Measurements from ENCODE around the gene MGAT1.
"Not testable (repeated sequence)": the region's sequence is repeated elsewhere in the genome, so short reads cannot be mapped to it uniquely, and the experiment has no call there.

MGAT1 gene

DNA sequence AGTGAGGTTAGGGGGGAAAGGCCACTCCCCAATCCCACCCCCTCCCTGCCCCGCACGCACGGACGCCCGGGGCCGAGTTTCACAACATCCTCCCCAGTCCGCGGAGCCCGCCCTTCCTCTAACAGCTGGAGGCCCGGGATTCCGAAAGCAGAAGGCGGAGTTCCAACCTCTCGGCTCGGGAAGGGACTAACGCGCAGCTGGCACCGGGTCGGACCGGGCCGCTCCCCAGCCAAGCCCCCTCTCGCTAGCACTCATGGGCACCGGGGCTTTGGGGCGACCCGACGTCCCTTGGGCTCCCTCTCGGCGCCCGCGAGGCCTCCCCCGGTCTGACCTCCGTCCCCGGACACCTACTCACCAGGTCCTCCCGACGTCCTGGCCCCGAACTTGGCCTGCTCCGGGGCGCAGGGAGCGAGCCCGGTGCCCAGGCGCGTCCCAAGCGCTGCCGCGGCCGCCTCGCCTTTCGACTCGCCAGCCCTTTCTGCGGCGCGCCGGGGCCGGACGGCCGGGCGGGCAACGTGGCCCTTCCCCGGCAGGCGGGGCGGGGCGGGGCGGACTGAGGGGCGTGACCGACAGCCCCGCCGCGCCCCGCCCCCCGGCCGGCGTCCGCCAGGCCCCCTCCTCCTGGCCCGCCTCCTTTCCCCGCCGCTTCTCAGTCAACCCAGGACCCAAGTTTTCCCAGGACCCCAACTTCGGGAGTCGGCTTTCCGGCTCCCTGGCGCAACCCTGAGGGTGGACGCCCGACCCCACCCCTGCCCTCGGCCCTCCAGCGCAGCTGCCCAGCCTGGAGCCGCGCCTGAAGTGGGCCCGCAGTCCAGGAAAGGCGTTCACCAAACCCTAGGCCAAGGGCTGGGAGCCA is at the start of gene MGAT1:
Gene MGAT1 (minus strand): TSS at position 482 of the 856 bp plus-strand sequence. CDS start 9,835 bp downstream, outside the sequence.
- DNase-seq (ENCODE audit: low spot score) = peak; percentile 87

GRCh38 chr5:180850434-180851078 is 48.0 kb upstream of the MGAT1 start:
- DNase-seq (ENCODE audit: low spot score) = no peak

DNA sequence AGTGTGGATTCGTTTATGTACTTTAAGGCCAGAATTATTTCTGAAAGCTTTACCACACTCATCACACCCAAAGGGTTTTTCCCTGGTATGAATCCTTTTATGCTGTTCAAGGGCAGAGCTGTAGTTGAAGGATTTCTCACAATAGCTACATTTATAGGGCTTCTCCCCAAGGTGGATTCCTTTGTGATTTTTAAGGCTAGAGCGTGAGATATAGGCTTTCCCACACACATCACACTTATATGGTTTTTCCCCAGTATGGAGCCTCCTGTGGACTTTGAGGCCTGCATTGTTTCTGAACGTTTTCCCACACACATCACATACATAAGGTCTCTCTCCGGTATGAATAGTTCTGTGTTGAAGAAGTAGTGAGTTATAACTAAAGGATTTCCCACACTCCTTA is 47.2 kb upstream of the MGAT1 start:
- DNase-seq (ENCODE audit: low spot score) = no peak

GRCh38 chr5:180848878-180849277 is 46.3 kb upstream of the MGAT1 start:
- DNase-seq (ENCODE audit: low spot score) = no peak

DNA sequence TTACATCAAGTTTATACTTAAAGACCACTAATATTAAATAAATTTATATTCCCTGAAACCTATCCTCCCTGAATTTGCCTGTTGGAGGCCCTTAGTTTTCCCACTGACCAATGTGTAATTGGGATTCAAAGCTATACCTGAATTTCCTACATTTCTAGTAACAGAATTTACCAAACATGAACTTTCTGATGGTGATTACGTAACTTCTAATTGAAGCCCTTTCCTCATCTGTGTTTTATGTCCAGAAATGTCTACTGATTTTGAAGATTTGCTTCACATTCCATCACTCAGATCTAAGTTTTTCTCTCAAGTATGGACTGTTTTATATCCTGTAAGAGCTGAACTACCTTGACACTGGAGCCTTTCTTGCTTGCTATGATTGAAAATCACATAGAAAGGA is 45.7 kb upstream of the MGAT1 start:
- DNase-seq (ENCODE audit: low spot score) = no peak

DNA sequence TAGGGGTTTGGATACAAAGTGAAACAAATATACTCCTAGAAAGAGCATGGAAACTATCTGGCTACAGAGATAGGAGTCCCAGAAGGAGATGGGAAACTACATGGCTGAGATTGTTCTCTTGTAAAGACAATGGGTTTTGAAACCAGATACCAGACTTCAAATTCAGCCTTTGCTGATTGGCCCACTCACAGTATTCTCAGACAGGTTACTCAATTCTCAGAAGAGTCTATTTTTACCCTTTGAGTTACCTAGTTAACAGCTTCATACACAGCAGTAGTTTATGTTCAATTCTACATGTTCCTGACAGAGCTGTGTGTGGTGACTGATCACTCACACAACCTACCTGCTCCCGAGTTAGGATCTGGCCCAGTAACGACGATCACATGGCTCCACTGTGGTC is 44.4 kb upstream of the MGAT1 start:
- no peak for DNase-seq (ENCODE audit: low spot score)

DNA sequence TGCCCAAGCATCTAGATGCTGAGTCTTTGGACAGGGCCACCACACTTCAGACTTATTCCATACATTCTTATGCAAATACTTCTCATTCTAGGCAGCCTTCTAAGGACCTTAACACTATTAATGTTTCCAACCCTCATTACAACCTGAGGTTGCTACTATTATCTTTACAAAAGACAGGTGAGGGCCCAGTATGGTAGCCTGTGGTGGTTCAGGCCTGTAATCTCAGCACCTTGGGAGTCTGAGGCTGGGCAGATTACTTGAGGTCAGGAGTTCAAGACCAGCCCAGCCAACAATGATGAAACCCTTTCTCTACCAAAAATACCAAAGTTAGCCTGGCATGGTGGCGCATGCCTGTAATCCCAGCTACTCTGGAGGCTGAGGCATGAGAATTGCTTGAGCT is 42.3 kb upstream of the MGAT1 start:
- no peak for DNase-seq (ENCODE audit: low spot score)

GRCh38 chr5:180844432-180844831 is 41.8 kb upstream of the MGAT1 start:
- no peak for DNase-seq (ENCODE audit: low spot score)

DNA sequence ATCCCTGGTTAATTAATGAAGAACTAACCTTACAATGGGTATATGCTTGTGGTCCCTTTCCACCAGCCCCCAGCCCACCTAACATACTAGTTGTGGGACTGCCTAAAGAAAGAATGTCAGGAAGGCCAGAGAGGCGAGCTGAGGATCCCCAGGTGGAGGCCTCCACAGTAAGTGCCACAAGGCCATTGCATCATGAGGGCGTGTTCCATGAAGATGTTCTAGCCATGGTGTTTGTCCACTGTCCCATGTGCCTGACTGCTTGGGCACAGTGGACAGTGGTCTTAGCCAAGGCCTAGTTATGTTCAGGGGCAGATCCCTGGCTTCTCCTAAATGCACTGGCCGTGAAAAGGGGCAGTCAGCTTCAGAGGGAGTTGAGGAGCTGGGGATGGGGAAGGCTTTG is 37.3 kb upstream of the MGAT1 start:
- DNase-seq (ENCODE audit: low spot score) = no peak

DNA sequence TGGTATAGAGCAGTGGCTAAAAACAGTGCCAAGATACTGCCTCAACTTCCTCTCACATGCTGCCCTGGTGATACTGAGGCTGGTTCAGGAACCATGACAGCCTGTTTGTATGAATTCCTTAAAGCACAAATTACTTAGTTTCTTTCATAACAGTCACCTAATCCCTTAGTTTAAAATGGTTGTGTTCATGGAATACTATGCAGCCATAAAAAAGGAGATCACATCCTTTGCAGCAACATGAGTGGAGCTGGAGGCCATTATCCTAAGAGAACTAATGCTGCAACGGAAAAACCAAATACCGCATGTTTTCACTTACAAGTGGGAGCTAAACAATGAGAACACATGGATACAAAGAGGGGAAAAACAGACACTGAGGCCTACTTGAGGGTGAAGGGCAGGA is 36.6 kb upstream of the MGAT1 start:
- no peak for DNase-seq (ENCODE audit: low spot score)

DNA sequence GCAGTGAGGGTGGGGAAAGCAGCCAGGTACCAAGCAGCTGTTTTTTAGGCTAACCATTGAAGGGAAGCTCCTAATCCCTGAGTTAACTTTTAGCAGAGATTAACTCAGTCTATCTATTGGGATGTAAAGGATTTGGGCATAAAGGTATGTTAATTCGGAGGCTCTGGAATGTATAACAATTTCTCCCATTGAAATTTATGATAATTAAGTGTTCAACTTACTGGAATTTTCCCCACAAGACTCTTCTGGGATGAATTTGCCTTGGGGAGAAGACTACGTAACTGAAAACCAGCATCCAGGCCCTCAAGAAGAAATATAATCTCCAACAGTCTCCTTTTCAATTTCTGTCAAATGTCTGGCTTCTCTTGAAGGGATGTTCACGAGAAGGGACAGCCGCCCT is 34.9 kb upstream of the MGAT1 start:
- no peak for DNase-seq (ENCODE audit: low spot score)

- DNase-seq (ENCODE audit: low spot score) = no peak
Measured at GRCh38 chr5:180832638-180833068, 30.0 kb upstream of the MGAT1 start.

GRCh38 chr5:180831139-180832093 is 28.8 kb upstream of the MGAT1 start:
- DNase-seq (ENCODE audit: low spot score) = peak; percentile 84

- DNase-seq (ENCODE audit: low spot score) = peak; percentile 41
Measured at GRCh38 chr5:180830253-180831138, 27.9 kb upstream of the MGAT1 start.

- no peak for DNase-seq (ENCODE audit: low spot score)
Measured at GRCh38 chr5:180829726-180830125, 27.1 kb upstream of the MGAT1 start.

GRCh38 chr5:180828756-180829531 is 26.3 kb upstream of the MGAT1 start:
- DNase-seq (ENCODE audit: low spot score) = not testable (repeated sequence)

DNA sequence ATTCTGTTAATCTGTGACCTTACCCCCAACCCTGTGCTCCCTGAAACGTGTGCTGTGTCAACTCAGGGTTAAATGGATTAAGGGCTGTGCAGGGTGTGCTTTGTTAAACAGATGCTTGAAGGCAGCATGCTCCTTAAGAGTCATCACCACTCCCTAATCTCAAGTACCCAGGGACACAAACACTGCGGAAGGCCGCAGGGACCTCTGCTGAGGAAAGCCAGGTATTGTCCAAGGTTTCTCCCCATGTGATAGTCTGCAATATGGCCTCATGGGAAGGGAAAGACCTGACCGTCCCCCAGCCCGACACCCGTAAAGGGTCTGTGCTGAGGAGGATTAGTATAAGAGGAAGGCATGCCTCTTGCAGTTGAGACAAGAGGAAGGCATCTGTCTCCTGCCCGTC is 24.8 kb upstream of the MGAT1 start:
- not testable (repeated sequence) for DNase-seq (ENCODE audit: low spot score)

DNA sequence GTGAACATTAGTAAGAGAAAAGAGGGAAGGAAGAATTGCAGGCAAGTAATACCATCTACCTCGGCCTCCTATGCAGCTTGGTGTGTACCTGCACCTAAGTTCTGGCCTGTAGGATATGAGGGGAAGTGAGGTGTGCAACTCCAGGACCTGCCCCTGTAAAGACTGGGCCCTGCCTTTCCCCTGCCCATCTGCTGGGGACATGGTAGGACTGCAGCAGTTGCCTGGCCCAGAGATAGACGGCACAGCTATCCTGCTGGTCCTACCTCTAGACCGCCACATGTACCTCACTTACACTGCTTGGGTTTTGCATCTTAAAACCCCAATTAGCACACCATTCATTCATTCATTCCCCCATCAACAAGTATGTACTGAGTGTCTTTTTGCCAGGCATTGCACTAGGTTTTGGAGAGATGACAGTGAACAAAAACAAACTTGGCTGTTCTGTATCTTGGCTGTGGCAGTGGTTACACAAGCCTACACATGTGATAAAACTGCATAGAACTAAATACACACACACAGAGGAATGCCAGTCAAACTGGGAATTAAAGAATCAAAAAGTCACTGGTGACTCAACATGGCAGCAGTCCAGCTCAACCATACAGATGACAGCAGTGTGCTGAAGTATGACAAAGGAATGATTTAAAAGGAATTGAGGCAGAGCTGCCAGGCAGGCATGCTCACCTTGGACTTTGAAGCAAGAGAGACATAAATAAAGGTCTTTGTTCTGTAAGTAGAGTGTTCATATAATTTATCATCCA is 23.3 kb upstream of the MGAT1 start:
- DNase-seq (ENCODE audit: low spot score) = peak; percentile 73

DNA sequence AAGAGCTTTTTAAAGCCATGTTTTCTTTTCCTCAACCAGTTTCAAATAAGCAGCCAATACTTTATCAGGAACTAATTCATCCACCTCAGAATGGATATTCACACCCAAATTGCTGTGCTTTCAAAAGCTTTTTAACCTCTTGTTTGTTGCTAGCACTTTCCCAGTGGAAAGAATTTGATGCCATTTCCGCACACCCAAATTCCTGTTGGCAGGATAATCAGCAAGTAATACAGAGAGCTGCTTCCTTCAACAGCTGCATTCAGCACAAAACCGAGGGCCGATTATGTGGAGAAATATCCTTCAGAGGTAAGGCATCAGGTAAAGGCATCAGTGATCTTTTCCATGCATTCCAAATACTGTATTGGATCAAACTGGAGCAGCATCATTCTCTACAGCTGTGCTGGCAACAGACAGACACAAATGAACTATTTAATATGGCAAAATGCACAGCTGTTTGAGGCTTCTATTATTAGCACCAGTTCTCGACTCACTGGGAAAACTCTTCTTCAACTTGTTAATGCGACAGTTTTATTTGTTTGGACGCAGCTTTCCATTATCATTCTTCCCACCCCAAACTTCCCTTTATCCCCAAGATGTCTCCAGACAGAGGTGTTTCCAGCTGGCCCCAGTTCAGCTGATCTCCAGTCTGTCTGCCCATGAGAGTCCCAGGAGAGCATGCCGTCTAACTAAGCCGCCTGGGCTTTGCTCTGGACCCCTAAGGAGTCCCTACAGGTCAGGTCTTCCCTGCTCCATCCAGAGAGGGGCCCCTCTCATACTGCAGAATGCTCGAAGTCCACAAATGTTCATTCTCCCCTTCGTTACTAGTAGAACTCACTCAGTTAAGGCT is 22.2 kb upstream of the MGAT1 start:
- no peak for DNase-seq (ENCODE audit: low spot score)

Measured in hepatic stellate cell (primary cell).